Mucosa of descending colon (tissue), 3 donors: ENCODE data around the gene CADPS2. TPM values are rescaled to one million over a fixed set of nuclear protein-coding genes. Genes with fewer than 3 reads are reported as not detected.

ENCODE experiments used
- ATAC-seq: fragments of 200-7000 bp; cut with Tn5 transposase; one replicate; pipeline ENCODE4 v1.9.1; 2020; ENCODE audit warnings: mild to moderate bottlenecking, moderate library complexity
- DNase-seq, 3 donors: peaks; one replicate each; pipeline ENCODE4 v3.0.0-alpha.2; 2020
- H3K36me3 ChIP-seq: fragments of 200-600 bp; one replicate; pipeline ENCODE4 v1.8.0; 2021; ENCODE audit warnings: low read depth, mild to moderate bottlenecking
- H3K4me1 ChIP-seq: fragments of 200-600 bp; one replicate; pipeline ENCODE4 v1.8.0; 2021; ENCODE audit warnings: low read depth, mild to moderate bottlenecking
- H3K4me3 ChIP-seq: fragments of 200-600 bp; one replicate; pipeline ENCODE4 v1.8.0; 2021; ENCODE audit warnings: mild to moderate bottlenecking
- H3K9me3 ChIP-seq: fragments of 200-600 bp; one replicate; pipeline ENCODE4 v1.8.0; 2021; ENCODE audit warnings: mild to moderate bottlenecking
- CTCF ChIP-seq: fragments of 200-600 bp; IDR thresholded peaks from one replicate; pipeline ENCODE4 v1.8.0; 2022; ENCODE audit warnings: antibody characterized with exemption, mild to moderate bottlenecking
- intact Hi-C, 2 donors: fragments of 100-400 bp; cut with DNase I in 1 of 2; cut with micrococcal nuclease in 1 of 2; formaldehyde crosslinking; loops; one replicate each; pipeline versions ENCODE4 v1.11.0 to v1.11.1; 2022; cut with DNase I, micrococcal nuclease
- total RNA-seq, 3 donors: library from RNA; stranded (reverse); fragmentation: NEBNext Ultra II Directional in 2 of 3; extraction: Animal tissue kit (Norgen Biotek cat#: 25700) in 2 of 3; gene quantifications; one replicate each; pipeline versions ENCODE4 v1.2.1 to v1.2.4, GENCODE V29; 2021 to 2023
- donor health status: DM: no; HTN: no; CAD: no; lungs with moderate emphysema.
- donor health status: DM: no; HTN: no; CAD: no.
- donor health status: DM: no; HTN: yes; CAD: no.

CADPS2 gene
- total RNA-seq, 3 donors from 2014 or later: 11.3 to 12.7 (median 11.7) TPM

GRCh38 chr7:122881324-122881723 is 4.9 kb downstream of the CADPS2 start:
- DNase-seq (no peak), ATAC-seq (no peak)
- Histone ChIP-seq H3K4me3 (no peak overlapping the region), H3K4me1 (peaks cover 6% of the 10 kb centered on the region), H3K9me3 (no peaks in the 10 kb centered on the region), H3K36me3 (no peaks in the 10 kb centered on the region)
- intact Hi-C loops: no loop called here
- TF ChIP-seq CTCF: no peak

GRCh38 chr7:122869260-122869659 is 17.0 kb downstream of the CADPS2 start:
- H3K36me3 ChIP-seq: no peaks in the 10 kb centered on the region
- ATAC-seq (no peak), DNase-seq (no peak)
- TF ChIP-seq CTCF: no peak
- no peaks in the 10 kb centered on the region for H3K4me1 ChIP-seq
- H3K4me3 ChIP-seq: no peak overlapping the region
- H3K9me3 ChIP-seq: peaks cover 15% of the 10 kb centered on the region
- intact Hi-C loops: no loop called here

- ATAC-seq: no peak
- H3K4me3 ChIP-seq: no peak overlapping the region
- intact Hi-C loops: no loop called here
- H3K9me3 ChIP-seq: peaks cover 15% of the 10 kb centered on the region
- DNase-seq: no peak
- no peaks in the 10 kb centered on the region for H3K36me3 ChIP-seq
- H3K4me1 ChIP-seq: no peaks in the 10 kb centered on the region
- no peak for TF ChIP-seq CTCF
These were observed 18.7 kb downstream of the CADPS2 start for GRCh38 chr7:122867471-122867980.

- Histone ChIP-seq H3K9me3 (peaks cover 12% of the 10 kb centered on the region), H3K36me3 (no peaks in the 10 kb centered on the region), H3K4me1 (no peaks in the 10 kb centered on the region), H3K4me3 (no peak overlapping the region)
- no peak for ATAC-seq
- intact Hi-C loops: no loop called here
- DNase-seq: no peak
- TF ChIP-seq CTCF: no peak
These were observed 21.4 kb downstream of the CADPS2 start for GRCh38 chr7:122864838-122865237.

- intact Hi-C loops: no loop called here
- DNase-seq: no peak
- TF ChIP-seq CTCF: no peak
- Histone ChIP-seq H3K4me3 (no peak overlapping the region), H3K4me1 (no peaks in the 10 kb centered on the region), H3K36me3 (no peaks in the 10 kb centered on the region), H3K9me3 (peaks cover 4% of the 10 kb centered on the region)
- ATAC-seq: no peak
These were observed 22.2 kb downstream of the CADPS2 start for GRCh38 chr7:122864016-122864415.

- no peaks in the 10 kb centered on the region for H3K36me3 ChIP-seq
- no peaks in the 10 kb centered on the region for H3K9me3 ChIP-seq
- intact Hi-C loops: no loop called here
- no peaks in the 10 kb centered on the region for H3K4me1 ChIP-seq
- DNase-seq (no peak), ATAC-seq (no peak)
- no peak overlapping the region for H3K4me3 ChIP-seq
- TF ChIP-seq CTCF: no peak
These were observed 27.9 kb downstream of the CADPS2 start for GRCh38 chr7:122858320-122858719.
